HG03175 (cell line): ENCODE data around the gene NEK4.
A peak's percentile ranks its signal among the peaks of the same experiment; 100 is the strongest.

Experiments used
- ATAC-seq: cut with Tn5 transposase; IDR thresholded peaks from one replicate; pipeline ENCODE4 v1.9.1; 2021; ENCODE audit warnings: mild to moderate bottlenecking, moderate library complexity; ENCODE audit not compliant: unreplicated experiment

Gene NEK4

GRCh38 chr3:52770496-52771333 is at the start of gene NEK4:
NEK4 (minus strand) TSS chr3:52770940; CDS start chr3:52770746, 194 bp downstream.
- peak; percentile 97 for ATAC-seq

- ATAC-seq, result no peak
Measured at GRCh38 chr3:52819936-52820335, 49.2 kb upstream of the NEK4 start.

GRCh38 chr3:52817860-52818259 is 47.1 kb upstream of the NEK4 start:
- no peak for ATAC-seq

GRCh38 chr3:52817221-52817620 is 46.5 kb upstream of the NEK4 start:
- ATAC-seq, result no peak

GRCh38 chr3:52816654-52817053 is 45.9 kb upstream of the NEK4 start:
- ATAC-seq, result no peak

- no peak for ATAC-seq
Measured at GRCh38 chr3:52816199-52816598, 45.5 kb upstream of the NEK4 start.

GRCh38 chr3:52813810-52814209 is 43.1 kb upstream of the NEK4 start:
- ATAC-seq, result no peak

- ATAC-seq, result no peak
Measured at GRCh38 chr3:52811452-52812011, 40.8 kb upstream of the NEK4 start.

- no peak for ATAC-seq
Measured at GRCh38 chr3:52810923-52811322, 40.2 kb upstream of the NEK4 start.

GRCh38 chr3:52809662-52810377 is 39.1 kb upstream of the NEK4 start:
- ATAC-seq, result no peak

GRCh38 chr3:52809149-52809548 is 38.4 kb upstream of the NEK4 start:
- no peak for ATAC-seq

GRCh38 chr3:52805270-52806039 is 34.7 kb upstream of the NEK4 start:
- ATAC-seq, result no peak

- ATAC-seq, result no peak
Measured at GRCh38 chr3:52801839-52802238, 31.1 kb upstream of the NEK4 start.

- no peak for ATAC-seq
Measured at GRCh38 chr3:52800079-52800478, 29.3 kb upstream of the NEK4 start.

- ATAC-seq, result no peak
Measured at GRCh38 chr3:52798978-52799476, 28.3 kb upstream of the NEK4 start.

- ATAC-seq, result no peak
Measured at GRCh38 chr3:52798376-52798977, 27.7 kb upstream of the NEK4 start.

GRCh38 chr3:52796411-52796810 is 25.7 kb upstream of the NEK4 start:
- ATAC-seq, result no peak

- ATAC-seq, result no peak
Measured at GRCh38 chr3:52795298-52795900, 24.7 kb upstream of the NEK4 start.

GRCh38 chr3:52794612-52795099 is 23.9 kb upstream of the NEK4 start, which contains the start of gene ITIH3:
ITIH3 (plus strand) TSS chr3:52794796; CDS start chr3:52794804, 8 bp downstream.
- no peak for ATAC-seq
